Measurements from ENCODE around the gene TBC1D5.
"Not testable (repeated sequence)": the region's sequence is repeated elsewhere in the genome, so short reads cannot be mapped to it uniquely, and the experiment has no call there.

The TBC1D5 gene, protein sequence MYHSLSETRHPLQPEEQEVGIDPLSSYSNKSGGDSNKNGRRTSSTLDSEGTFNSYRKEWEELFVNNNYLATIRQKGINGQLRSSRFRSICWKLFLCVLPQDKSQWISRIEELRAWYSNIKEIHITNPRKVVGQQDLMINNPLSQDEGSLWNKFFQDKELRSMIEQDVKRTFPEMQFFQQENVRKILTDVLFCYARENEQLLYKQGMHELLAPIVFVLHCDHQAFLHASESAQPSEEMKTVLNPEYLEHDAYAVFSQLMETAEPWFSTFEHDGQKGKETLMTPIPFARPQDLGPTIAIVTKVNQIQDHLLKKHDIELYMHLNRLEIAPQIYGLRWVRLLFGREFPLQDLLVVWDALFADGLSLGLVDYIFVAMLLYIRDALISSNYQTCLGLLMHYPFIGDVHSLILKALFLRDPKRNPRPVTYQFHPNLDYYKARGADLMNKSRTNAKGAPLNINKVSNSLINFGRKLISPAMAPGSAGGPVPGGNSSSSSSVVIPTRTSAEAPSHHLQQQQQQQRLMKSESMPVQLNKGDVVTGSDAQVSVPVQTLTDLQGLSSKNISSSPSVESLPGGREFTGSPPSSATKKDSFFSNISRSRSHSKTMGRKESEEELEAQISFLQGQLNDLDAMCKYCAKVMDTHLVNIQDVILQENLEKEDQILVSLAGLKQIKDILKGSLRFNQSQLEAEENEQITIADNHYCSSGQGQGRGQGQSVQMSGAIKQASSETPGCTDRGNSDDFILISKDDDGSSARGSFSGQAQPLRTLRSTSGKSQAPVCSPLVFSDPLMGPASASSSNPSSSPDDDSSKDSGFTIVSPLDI

DNA sequence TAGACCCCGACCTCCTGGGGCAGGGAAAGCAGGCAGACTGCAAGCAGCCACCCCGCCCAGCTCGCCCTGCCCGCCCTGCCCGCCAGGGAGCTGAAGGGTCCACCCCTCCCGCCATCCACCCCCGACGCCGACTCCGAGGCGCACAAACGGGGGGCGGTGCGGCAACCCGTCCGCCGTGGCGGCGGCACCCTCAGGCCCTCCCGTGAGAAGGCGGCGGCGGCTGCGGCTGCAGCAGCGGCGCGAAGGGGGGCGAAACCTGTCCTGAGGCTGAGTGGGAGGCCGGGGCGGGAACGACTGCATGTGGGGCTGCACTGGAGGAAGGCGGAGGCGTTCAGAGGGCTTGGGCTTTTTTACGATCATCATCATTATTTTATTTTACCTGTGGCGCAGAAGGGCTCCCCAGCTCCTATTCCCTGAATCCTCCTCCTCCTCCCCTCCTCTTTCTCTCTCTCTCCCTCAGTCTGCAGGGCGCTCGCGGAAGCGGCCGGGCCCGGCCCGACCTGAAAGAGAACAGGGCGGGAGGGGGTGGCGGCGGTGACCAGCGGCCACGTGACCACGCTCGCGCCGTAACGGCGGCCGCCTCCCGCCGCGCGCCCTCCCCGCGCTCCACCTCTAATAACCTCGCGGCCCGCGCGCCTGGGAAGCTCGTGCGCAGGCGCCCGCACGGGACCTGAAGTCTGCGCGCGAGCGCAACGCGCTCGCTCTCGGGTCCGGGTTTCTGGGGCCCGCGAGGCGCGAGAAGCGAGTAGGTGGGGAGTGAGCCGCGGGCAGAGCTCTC lies at the start of gene TBC1D5:
Gene TBC1D5 (minus strand): TSS at position 530 of the 778 bp plus-strand sequence. CDS start 234,061 bp downstream, outside the sequence.
- peak; percentile 96 for DNase-seq (ENCODE audit: low spot score)

DNA sequence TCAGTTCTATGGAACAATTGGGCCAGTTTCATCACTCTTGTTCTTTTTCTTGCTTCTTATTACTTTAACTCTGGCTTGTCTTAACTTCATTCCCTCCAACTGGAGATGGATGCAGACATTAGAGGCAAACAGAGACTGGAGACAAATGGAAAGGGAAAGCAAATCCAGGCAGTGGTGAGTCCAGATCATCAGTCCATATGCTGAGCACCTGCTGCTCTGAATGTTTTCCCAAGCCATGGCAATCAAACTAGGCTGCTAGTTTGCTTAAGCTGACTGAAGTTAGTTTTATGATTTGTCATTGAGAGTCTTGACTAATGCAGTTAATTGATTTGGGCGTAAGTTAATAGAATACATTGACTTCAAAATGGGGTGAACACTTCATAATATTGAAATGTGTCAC lies 41.0 kb upstream of the TBC1D5 start:
- no peak for DNase-seq (ENCODE audit: low spot score)

DNA sequence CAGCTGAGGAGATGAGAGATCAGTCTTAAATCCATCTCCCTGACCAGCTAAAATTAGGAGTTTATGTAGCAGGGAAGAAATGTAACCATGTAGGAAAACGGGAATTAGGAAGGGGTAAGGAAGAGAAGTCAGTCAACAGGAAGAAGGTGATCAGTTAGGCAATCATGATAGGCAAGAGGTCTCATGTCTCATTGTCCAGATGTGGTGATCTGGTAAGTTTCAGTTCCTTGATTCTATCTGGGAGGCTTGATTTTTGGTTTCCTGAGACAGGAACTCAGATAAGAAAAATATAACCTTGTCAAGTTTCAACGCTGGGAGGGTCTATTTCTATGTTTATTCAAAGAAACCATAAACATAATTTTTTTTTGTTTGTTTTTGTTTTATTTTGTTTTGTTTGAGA lies 40.3 kb upstream of the TBC1D5 start:
- no peak for DNase-seq (ENCODE audit: low spot score)

DNA sequence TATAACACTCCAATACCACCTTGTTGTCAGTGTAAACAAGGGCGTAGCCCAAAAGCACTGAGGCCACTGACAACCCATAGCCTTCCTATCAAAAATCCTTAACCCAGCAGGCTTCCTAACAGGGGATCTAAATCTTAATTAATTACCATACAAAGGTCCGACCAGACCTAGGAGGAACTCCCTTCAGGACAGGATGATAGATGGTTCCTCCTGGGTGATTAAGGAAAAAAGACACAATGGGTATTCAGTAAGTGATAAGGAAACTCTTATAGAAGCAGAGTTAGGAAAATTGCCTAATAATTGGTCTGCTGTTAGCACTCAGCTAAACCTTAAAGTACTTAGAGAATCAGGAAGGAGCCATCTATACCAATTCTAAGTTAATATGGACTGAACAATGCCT lies 37.9 kb upstream of the TBC1D5 start:
- DNase-seq (ENCODE audit: low spot score), result not testable (repeated sequence)

DNA sequence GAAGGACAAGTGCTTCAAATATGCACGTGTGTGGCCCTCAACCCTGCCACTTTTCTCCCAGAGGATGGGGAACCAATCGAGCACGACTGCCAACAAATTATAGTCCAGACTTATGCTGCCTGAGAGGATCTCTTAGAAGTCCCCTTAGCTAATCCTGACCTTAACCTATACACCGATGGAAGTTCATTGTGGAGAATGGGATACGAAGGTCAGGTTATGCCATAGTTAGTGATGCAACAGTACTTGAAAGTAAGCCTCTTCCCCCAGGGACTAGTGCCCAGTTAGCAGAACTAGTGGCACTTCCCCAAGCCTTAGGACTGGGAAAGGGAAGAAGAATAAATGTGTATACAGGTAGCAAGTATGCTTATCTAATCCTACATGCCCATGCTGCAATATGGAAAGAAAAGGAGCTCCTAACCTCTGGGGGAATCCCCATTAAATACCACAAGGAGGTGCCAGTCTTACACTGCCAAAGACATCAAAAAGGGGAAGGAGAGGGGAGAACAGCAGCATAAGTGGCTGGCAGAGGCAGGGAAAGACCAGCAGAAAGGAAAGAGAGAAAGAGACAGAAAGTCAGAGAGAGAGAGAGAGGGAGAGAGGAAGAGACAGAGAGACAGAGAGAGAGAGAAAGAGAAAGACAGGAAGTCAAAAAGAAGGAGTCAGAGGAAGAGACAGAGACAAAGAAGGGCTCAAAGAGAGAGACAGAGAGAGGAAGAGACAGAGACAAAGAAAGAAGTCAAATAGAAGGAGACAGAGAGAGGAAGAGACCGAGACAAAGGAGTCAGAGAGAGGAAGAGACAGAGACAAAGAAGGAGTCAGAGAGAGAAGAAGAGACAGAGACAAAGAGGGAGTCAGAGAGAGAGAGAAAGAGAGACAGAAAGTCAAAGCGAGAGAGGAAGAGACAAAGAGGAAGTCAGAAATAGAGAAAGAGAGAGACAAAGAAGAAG lies 37.1 kb upstream of the TBC1D5 start:
- DNase-seq (ENCODE audit: low spot score), result not testable (repeated sequence)

DNA sequence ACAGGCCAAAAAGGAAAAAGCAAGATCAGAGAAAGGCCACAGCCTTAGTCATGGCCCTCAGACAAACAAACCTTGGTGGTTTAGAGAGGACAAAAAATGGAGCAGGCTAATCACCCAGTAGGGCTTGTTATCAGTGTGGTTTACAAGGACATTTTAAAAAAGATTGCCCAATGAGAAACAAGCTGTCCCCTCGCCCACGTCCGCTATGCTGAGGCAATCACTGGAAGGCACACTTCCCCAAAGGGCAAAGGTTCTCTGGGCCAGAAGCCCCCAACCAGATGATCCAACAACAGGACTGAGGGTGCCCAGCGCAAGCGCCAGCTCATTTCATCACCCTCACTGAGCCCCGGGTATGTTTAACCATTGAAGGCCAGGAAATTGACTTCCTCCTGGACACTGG lies 34.9 kb upstream of the TBC1D5 start:
- DNase-seq (ENCODE audit: low spot score), result not testable (repeated sequence)

DNA sequence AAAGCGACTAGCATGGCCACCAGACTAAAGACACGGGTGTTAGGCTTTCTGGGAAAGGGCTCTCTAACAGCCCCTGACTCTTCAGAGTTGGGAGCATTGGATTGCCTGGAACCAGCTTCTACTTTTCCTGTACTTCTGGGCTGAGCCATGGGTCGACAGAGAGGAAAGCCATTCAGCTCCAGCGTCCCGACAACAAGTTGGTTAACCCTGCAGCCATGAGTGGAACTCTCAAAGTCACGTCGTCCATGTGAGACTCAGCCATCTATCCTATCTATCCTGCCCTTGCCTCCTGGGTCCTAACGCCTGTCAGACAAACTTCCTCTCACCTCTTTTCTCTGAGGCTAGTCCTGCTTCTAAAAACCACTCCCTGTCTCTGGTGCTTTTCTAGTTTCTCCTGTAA lies 32.6 kb upstream of the TBC1D5 start:
- no peak for DNase-seq (ENCODE audit: low spot score)

DNA sequence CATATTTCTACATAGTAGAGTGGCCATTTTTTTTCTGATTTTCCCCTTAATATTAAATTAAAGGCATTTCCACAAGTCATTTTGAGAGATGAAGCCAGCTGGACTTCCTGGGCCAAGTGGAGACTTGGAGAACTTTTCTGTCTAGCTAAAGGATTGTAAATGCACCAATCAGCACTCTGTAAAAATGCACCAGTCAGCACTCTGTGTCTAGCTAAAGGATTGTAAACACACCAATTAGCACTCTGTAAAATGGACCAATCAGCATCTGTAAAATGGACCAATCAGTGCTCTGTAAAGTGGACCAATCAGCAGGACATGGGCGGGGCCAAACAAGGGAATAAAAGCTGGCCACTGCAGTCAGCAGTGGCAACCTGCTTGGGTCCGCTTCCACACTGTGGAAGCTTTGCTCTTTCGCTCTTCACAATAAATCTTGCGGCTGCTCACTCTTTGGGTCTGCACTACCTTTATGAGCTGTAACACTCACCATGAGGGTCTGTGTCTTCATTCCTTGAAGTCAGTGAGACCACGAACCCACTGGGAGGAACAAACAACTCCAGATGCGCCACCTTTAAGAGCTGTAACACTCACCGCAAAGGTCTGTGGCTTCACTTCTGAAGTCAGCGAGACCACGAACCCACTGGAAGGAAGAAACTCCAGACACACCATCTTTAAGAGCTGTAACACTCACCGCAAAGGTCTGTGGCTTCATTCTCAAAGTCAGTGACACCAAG lies 31.9 kb upstream of the TBC1D5 start:
- not testable (repeated sequence) for DNase-seq (ENCODE audit: low spot score)

DNA sequence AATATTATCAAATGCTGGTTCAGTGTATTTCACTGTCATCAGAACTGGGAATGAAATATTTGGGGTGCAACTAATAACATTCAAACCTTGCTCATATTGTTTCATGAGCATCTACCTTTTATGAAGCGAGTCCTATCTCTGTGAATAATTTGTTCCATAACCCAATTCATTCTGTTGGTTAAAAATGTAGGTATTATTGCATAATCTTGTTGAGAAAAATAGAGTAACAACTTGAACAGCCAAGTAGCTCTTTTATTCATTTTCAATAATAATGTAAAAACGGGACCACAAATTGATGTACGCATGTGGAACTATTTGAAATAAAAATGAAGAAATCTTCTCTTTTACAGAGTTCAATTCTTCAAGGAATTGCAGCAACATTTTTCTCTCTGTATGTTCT lies 30.1 kb upstream of the TBC1D5 start:
- DNase-seq (ENCODE audit: low spot score), result no peak

DNA sequence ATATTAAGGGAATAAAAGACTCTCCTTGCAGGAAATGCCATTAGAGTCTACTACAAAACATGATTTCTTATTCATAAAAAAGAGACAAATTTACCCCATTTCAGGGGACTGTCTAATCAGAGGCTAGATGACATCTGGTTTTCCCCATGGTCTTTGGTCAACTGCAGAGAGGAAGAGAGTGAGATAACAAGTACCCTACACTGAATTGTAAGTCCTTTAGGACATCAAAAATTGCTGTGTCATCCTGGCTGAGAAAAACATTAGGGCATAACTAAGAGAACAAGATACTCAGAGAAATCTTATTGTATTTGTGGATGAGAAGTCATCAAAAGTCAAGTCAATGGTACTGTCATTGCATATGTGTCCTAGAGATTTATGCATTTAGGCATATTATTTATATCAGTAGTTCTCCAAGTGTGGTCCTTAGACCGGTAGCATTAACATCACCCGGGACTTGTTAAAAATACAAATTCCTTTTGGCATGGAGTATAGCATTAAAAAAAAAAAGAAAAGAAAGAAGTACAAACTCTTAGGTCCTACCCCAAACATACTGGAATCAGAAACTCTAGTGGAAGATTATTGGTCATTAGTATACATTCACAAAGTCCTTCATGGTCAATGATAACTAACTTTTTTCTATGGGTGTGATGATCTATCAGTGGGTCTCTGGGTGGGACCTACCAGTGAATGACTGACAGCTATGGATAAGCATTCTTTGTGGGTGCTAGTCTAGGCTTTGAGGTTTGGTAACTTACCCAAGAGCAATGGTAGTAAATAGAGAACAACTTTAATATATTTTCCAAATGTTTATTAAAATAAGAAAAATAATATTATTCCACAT lies 29.0 kb upstream of the TBC1D5 start:
- no peak for DNase-seq (ENCODE audit: low spot score)

DNA sequence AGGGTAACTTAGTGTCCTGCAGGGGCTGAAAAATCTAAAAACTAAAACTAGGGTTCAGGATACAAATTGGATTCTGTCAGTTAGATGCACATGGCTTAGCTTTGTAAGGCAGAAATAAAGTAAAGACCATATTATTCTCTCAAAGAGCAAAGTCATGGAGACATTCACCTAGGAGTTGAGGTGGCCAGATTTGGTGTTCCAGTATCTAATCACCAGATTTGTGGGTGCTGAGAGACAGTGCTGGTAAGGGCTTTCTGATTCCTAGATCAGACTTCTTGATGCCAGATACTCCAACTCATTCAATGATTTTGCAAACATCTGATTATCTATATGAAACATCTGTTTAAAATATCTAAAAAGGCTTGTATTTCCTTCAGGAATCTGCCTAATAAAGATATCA lies 28.3 kb upstream of the TBC1D5 start:
- no peak for DNase-seq (ENCODE audit: low spot score)

DNA sequence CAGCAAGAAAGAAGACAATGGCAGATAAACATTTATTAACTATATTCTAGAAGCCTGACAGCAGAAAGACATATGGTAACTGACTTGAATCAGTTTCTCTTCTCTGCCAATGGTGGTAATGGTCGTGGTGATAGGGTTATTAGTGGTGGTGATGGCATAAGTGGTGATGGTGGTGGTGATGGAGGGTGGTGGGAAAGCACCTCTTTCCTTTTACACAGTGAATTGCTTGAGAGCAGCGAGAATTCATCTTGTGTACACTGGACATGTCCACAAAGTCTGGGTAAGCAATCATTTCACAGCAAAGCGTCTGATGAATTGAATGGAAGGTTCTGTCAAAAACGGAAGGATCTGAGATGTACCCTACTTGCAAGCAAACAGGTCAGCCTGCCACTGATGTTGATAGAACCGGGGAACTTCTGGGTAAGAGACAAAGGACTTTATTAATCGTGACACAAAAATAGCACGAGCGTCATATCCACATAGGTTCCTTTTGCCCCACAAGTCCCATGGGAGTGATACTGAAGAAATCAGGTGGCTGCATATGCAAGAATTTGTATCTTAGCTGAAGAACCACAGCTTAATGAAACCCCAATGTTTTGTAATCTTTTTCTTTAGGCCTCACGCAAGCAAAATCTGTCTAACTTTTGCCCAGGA lies 23.5 kb upstream of the TBC1D5 start:
- DNase-seq (ENCODE audit: low spot score), result no peak

DNA sequence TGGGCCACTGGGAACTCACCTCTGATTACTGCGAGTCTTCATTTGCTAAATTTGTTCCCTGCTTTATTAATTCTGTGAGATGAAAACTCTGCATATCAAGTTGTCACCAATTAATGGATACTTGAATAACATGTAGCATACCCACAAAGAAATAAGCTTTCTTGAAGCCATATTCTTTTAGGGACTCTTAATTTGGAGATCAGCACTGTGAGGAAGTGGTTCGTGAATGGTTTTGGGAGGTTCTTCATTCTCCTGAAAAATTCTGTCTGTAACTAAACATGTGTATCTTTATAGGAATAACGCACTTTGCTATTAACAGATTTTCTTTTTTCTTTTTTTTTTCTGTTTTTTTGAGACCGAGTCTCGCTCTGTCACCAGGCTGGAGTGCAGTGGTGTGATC lies 19.1 kb upstream of the TBC1D5 start:
- DNase-seq (ENCODE audit: low spot score), result no peak

DNA sequence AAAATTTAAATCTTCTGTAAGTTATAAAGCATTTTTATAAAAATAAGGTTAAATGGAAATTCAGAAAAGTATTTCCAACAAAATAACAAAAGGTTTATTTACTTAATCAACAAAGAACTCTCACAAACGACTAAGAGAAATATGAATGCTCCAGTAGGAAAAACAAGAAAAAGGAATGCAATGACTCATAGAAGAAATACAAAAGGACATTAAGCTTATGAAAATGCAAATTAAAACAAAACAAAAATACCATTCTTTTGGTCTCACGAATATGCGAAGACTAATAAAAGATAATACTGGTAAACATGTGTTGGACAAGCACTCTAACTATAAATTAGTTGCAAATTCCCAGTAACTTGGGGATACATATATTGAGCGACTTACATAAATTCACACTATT lies 17.5 kb upstream of the TBC1D5 start:
- DNase-seq (ENCODE audit: low spot score), result no peak

DNA sequence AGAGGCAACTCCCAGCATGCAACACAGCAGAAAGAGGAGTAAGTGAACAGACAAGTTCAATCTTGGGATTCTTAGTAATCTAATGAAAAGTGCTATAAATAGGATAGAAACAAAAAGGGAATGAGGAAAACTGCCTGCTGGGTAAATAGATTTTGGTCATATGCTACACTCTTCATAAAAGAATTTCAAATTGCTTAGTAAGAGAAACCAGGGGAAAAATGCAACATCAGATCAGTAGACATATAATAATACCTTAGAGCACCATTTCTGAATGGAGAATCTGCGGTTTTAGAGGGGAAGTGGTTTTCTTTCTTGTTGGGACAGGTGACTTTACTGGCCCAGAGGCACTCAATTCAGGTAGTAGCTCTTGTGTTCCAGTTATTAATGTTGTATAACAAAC lies 13.4 kb upstream of the TBC1D5 start:
- no peak for DNase-seq (ENCODE audit: low spot score)

DNA sequence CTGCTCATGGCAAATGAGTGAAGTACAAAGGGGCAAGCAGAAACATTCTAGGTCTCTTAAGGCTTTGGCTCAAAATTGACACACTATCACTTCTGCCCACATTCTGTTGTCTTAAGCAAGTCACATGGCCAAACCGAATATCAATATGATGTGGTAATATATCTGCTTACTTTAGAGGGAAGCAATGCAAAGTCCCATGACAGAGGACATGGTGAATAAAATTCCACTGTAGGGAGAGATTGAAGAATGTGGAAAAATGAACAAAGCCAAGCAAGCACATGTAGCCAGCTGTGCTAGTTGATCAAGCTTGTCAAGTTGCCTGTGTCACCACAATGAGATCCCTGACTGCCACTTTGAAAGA lies 11.2 kb upstream of the TBC1D5 start:
- no peak for DNase-seq (ENCODE audit: low spot score)

DNA sequence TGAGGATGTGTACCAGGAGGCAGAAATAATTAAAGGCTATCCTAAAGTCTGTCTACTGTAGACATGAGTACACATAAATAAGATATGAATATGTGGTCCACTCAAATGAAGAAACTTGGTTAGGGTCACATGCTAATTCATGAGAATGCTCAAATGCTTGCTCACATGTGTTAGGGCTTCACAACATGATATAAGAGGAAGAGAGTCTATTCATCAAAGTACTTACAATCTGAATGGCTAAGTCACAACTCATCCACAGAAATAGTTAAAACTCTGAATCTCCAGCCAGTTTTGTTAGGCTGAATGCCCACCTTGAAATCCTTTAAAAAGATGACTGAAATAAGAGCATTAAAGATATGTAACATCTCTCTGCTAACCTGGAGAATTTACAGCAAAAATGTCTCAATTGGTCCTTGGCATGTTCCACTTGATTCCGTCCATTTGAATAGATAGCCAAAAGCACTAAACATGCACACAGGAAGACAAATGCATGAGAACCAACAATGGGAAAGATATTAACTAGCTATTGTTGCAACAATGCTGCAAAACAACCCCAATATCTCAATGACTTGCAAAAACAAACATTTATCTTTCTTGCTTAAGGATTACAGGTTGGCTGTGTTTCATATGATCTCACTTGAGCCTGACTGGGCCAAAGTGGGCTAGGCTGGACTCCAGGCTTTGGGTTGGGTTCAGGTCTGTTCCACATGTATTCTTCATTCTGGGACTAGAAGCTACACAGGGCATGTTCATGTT lies 10.6 kb upstream of the TBC1D5 start:
- DNase-seq (ENCODE audit: low spot score), result no peak

DNA sequence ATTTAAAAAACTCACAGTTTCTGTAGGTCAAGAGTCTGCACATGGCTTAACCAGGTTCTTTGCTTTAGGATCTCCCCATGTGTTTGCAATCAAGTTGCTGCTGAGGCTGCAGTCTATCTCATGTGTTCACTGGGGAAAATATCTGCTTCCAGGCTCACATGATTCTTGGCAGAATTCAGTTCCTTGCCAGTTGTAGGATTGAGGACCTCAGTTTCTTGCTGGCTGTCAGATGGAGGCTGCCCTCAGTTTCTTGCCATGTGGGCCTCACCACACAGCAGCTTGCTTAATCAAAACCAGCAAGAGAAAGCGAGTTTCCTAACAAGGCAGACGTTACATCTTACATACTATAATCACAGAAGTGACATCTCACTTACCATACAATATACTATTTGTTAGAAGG lies 10.0 kb upstream of the TBC1D5 start:
- DNase-seq (ENCODE audit: low spot score), result no peak

Measured in SW480 (cell line).